Epidermal melanocyte (primary cell): ENCODE data around the gene NR2C2AP.

Experiments
- DNase-seq: peaks from one replicate; pipeline ENCODE4 v3.0.0; 2011; ENCODE audit warnings: low spot score; ENCODE audit not compliant: insufficient read length

Gene NR2C2AP

GRCh38 chr19:19152668-19153384 lies 50.4 kb downstream of the NR2C2AP start:
- no peak for DNase-seq

- DNase-seq = no peak
Observed at GRCh38 chr19:19151418-19151817, 51.8 kb downstream of the NR2C2AP start.
